Measurements from ENCODE around the gene NPAS3. TPM values are rescaled to one million over a fixed set of nuclear protein-coding genes. Genes with fewer than 3 reads are reported as not detected.

The NPAS3 gene
- total RNA-seq, 1 donor from 2014 or later = 2.0 TPM

- no peak overlapping the region for H3K4me3 ChIP-seq (ENCODE audit: low read depth, low read length)
- no peak for DNase-seq (ENCODE audit: low read depth)
- no peak for TF ChIP-seq CTCF (IDR thresholded peaks at IDR 0.05; ENCODE audit: insufficient read depth, low read length, poor library complexity, severe bottlenecking)
- H3K36me3 ChIP-seq (ENCODE audit: control insufficient read depth, insufficient read depth, low read length) = no peaks in the 10 kb centered on the region
- H3K27me3 ChIP-seq (ENCODE audit: control insufficient read depth, insufficient read depth, low read length) = peaks cover 19% of the 10 kb centered on the region
Measured at GRCh38 chr14:33799705-33800570, 861.3 kb downstream of the NPAS3 start.

DNA sequence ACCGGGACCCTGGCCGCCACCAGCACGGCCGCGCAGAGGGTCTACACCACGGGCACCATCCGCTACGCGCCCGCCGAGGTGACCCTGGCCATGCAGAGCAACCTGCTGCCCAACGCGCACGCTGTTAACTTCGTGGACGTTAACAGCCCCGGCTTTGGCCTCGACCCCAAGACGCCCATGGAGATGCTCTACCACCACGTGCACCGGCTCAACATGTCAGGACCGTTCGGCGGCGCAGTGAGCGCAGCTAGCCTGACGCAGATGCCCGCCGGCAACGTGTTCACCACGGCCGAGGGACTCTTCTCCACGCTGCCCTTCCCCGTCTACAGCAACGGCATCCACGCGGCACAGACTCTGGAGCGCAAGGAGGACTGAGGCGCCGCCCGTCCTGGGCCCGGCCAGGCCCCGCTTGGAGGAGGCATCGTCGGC is 862.1 kb downstream of the NPAS3 start:
- Histone ChIP-seq H3K27me3 (ENCODE audit: control insufficient read depth, insufficient read depth, low read length) (peaks cover 19% of the 10 kb centered on the region), H3K4me3 (ENCODE audit: low read depth, low read length) (no peak overlapping the region), H3K36me3 (ENCODE audit: control insufficient read depth, insufficient read depth, low read length) (no peaks in the 10 kb centered on the region)
- TF ChIP-seq CTCF (IDR thresholded peaks at IDR 0.05; ENCODE audit: insufficient read depth, low read length, poor library complexity, severe bottlenecking) = no peak
- no peak for DNase-seq (ENCODE audit: low read depth)

GRCh38 chr14:33802737-33803136 is 864.1 kb downstream of the NPAS3 start:
- no peak for TF ChIP-seq CTCF (IDR thresholded peaks at IDR 0.05; ENCODE audit: insufficient read depth, low read length, poor library complexity, severe bottlenecking)
- H3K4me3 ChIP-seq (ENCODE audit: low read depth, low read length) = no peak overlapping the region
- no peak for DNase-seq (ENCODE audit: low read depth)
- peaks cover 19% of the 10 kb centered on the region for H3K27me3 ChIP-seq (ENCODE audit: control insufficient read depth, insufficient read depth, low read length)
- no peaks in the 10 kb centered on the region for H3K36me3 ChIP-seq (ENCODE audit: control insufficient read depth, insufficient read depth, low read length)

DNA sequence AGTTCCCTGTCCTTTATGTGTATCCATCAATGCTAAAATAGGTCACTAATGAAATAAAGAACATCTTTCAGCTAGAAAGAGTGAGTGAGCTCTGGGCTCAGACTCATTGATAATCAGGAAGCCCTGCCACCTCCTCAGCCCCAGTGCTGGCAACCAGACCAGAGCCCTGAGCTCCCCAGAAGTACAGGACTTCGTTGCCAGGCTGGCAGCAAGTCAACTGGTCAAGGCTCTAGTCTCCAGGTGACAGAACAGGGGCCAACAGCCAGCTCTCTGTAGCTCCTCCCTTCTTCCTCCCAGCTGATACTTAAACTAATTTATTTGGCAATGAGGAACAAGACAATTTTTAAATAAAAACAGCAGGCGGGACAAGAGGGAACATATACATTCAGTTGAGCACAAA is 866.9 kb downstream of the NPAS3 start:
- DNase-seq (ENCODE audit: low read depth) = no peak
- no peak overlapping the region for H3K4me3 ChIP-seq (ENCODE audit: low read depth, low read length)
- no peak for TF ChIP-seq CTCF (IDR thresholded peaks at IDR 0.05; ENCODE audit: insufficient read depth, low read length, poor library complexity, severe bottlenecking)

DNA sequence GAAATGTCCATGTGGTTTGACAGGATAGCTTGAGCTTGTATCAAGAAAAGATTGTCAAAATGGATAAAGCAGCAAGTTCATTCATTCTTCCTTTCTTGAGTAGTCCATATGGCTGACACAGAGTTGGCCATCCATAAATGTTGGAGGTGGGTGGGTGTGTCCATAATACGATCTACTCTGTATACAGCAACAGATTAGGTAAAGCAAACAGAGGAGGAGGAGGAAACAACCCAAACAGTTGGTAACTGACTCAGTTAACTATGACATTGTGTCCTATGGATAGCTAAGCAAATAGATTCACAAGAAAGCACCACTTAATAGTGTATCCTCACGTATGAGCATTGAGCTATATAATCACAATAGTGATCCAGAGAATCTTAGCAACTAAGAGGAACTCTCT is 868.2 kb downstream of the NPAS3 start:
- no peak for TF ChIP-seq CTCF (IDR thresholded peaks at IDR 0.05; ENCODE audit: insufficient read depth, low read length, poor library complexity, severe bottlenecking)
- no peak for DNase-seq (ENCODE audit: low read depth)
- H3K27me3 ChIP-seq (ENCODE audit: control insufficient read depth, insufficient read depth, low read length) = no peaks in the 10 kb centered on the region
- H3K4me3 ChIP-seq (ENCODE audit: low read depth, low read length) = no peak overlapping the region
- H3K36me3 ChIP-seq (ENCODE audit: control insufficient read depth, insufficient read depth, low read length) = no peaks in the 10 kb centered on the region

More for the DNA sequence above, 866.9 kb downstream of the NPAS3 start:
- peaks cover 8% of the 10 kb centered on the region for H3K27me3 ChIP-seq (ENCODE audit: control insufficient read depth, insufficient read depth, low read length)
- no peaks in the 10 kb centered on the region for H3K36me3 ChIP-seq (ENCODE audit: control insufficient read depth, insufficient read depth, low read length)

GRCh38 chr14:33808187-33808586 is 869.5 kb downstream of the NPAS3 start:
- no peak for TF ChIP-seq CTCF (IDR thresholded peaks at IDR 0.05; ENCODE audit: insufficient read depth, low read length, poor library complexity, severe bottlenecking)
- no peak for DNase-seq (ENCODE audit: low read depth)
- Histone ChIP-seq H3K4me3 (ENCODE audit: low read depth, low read length) (no peak overlapping the region), H3K27me3 (ENCODE audit: control insufficient read depth, insufficient read depth, low read length) (no peaks in the 10 kb centered on the region), H3K36me3 (ENCODE audit: control insufficient read depth, insufficient read depth, low read length) (no peaks in the 10 kb centered on the region)

All from kidney epithelial cell (primary cell).